HepG2 (cell line): ENCODE measurements around the gene SDC4. TPM values are rescaled to one million over a fixed set of nuclear protein-coding genes. Genes with fewer than 3 reads are reported as not detected.

Experiments
- CTCF ChIP-seq: sonication (generic); formaldehyde crosslinking; IDR thresholded peaks from 2 replicates; pipeline ENCODE4 v1.5.0; 2020; ENCODE audit warnings: mild to moderate bottlenecking, missing genetic modification reagents, moderate library complexity
- ELF4 ChIP-seq: sonication (generic); formaldehyde crosslinking; IDR thresholded peaks from 2 replicates; pipeline ENCODE4 v1.5.0; 2020; ENCODE audit warnings: missing genetic modification reagents, mild to moderate bottlenecking, moderate library complexity, borderline replicate concordance
- FOSL1 ChIP-seq: sonication (generic); formaldehyde crosslinking; IDR thresholded peaks from 2 replicates; pipeline ENCODE4 v1.9.0; 2021; ENCODE audit warnings: missing genetic modification reagents, borderline replicate concordance
- FOXM1 ChIP-seq: sonication (generic); formaldehyde crosslinking; IDR thresholded peaks from 2 replicates; pipeline ENCODE4 v1.5.0; 2020; ENCODE audit warnings: missing genetic modification reagents
- HES4 ChIP-seq: sonication (generic); formaldehyde crosslinking; IDR thresholded peaks from 2 replicates; pipeline ENCODE4 v1.9.0; 2021; ENCODE audit warnings: mild to moderate bottlenecking, missing genetic modification reagents, borderline replicate concordance
- KDM4B ChIP-seq: sonication (generic); formaldehyde crosslinking; IDR thresholded peaks from 2 replicates; pipeline ENCODE4 v1.4.0; 2020; ENCODE audit warnings: missing genetic modification reagents
- MYC ChIP-seq: sonication (generic); formaldehyde crosslinking; IDR thresholded peaks from 2 replicates; pipeline ENCODE4 v1.9.0; 2021; ENCODE audit warnings: missing genetic modification reagents, borderline replicate concordance
- NRL ChIP-seq: sonication (generic); formaldehyde crosslinking; IDR thresholded peaks from 2 replicates; pipeline ENCODE4 v1.5.0; 2020; ENCODE audit warnings: missing genetic modification reagents, mild to moderate bottlenecking, moderate library complexity, borderline replicate concordance
- ONECUT2 ChIP-seq: sonication (generic); formaldehyde crosslinking; IDR thresholded peaks from 2 replicates; pipeline ENCODE4 v1.4.0; 2020; ENCODE audit warnings: missing genetic modification reagents
- RAD21 ChIP-seq: fragments of 450-650 bp; formaldehyde crosslinking; IDR thresholded peaks from 2 replicates; pipeline ENCODE4 v1.5.0; 2020; ENCODE audit warnings: mild to moderate bottlenecking
- SMAD9 ChIP-seq: sonication (generic); formaldehyde crosslinking; IDR thresholded peaks from 2 replicates; pipeline ENCODE4 v1.5.1; 2020; ENCODE audit warnings: mild to moderate bottlenecking, missing genetic modification reagents
- SMYD3 ChIP-seq: sonication (generic); formaldehyde crosslinking; IDR thresholded peaks from 2 replicates; pipeline ENCODE4 v1.8.1; 2023; ENCODE audit warnings: mild to moderate bottlenecking, missing genetic modification reagents
- TOPORS ChIP-seq: sonication (generic); formaldehyde crosslinking; IDR thresholded peaks from 2 replicates; pipeline ENCODE4 v1.8.0; 2023; ENCODE audit warnings: mild to moderate bottlenecking, missing genetic modification reagents
- ZNF274 ChIP-seq: sonication (generic); formaldehyde crosslinking; IDR thresholded peaks from 2 replicates; pipeline ENCODE4 v1.5.1; 2020; ENCODE audit warnings: mild to moderate bottlenecking, missing genetic modification reagents
- ZNF574 ChIP-seq: sonication (generic); formaldehyde crosslinking; IDR thresholded peaks from 2 replicates; pipeline ENCODE4 v1.4.0; 2020; ENCODE audit warnings: missing genetic modification reagents
- ZNF607 ChIP-seq: sonication (generic); formaldehyde crosslinking; IDR thresholded peaks from 2 replicates; pipeline ENCODE4 v1.5.1; 2020; ENCODE audit warnings: missing genetic modification reagents, mild to moderate bottlenecking, borderline replicate concordance
- ZNF83 ChIP-seq: sonication (generic); formaldehyde crosslinking; IDR thresholded peaks from 2 replicates; pipeline ENCODE4 v1.4.0; 2020; ENCODE audit warnings: missing genetic modification reagents, mild to moderate bottlenecking, borderline replicate concordance
- polyA plus RNA-seq, 8 experiments: library from polyadenylated mRNA; depleted of rRNA in 3 of 8; stranded (reverse) in 7 of 8; unstranded in 1 of 8; fragments of >200 nt; fragmentation: Illumina TruSeq in 4 of 8; extraction: Trizol in 4 of 8; gene quantifications; 2 replicates each; pipeline versions ENCODE4 v1.2.1 to v1.2.3, GENCODE V29; 2011 to 2016; ENCODE audit warnings: low read depth in 4 of 8, missing spikeins in 1 of 8, mixed read lengths in 1 of 8; ENCODE audit not compliant: insufficient read depth in 1 of 8
- total RNA-seq, 5 experiments: library from RNA; depleted of rRNA; stranded (reverse); fragments of >200 nt; fragmentation: Illumina TruSeq; extraction: Trizol; gene quantifications; 2 replicates each; pipeline ENCODE4 v1.2.3, GENCODE V29; 2016; ENCODE audit warnings: low read depth in 1 of 5
- TF ChIP-seq, protein P1 (sequence below): sonication (generic); formaldehyde crosslinking; IDR thresholded peaks from 2 replicates; pipeline ENCODE4 v1.5.0; 2020; ENCODE audit warnings: mild to moderate bottlenecking, missing genetic modification reagents
- TF ChIP-seq, protein P2 (sequence below): sonication (generic); formaldehyde crosslinking; IDR thresholded peaks from 2 replicates; pipeline ENCODE4 v1.5.0; 2020; ENCODE audit warnings: mild to moderate bottlenecking, missing genetic modification reagents, borderline replicate concordance

The SDC4 gene
- total and polyA plus RNA-seq, 2 of the 13 experiments (the other 11 are each of a cell fraction or from before 2014, with no cell fraction given) = 49.0 to 65.1 TPM

DNA sequence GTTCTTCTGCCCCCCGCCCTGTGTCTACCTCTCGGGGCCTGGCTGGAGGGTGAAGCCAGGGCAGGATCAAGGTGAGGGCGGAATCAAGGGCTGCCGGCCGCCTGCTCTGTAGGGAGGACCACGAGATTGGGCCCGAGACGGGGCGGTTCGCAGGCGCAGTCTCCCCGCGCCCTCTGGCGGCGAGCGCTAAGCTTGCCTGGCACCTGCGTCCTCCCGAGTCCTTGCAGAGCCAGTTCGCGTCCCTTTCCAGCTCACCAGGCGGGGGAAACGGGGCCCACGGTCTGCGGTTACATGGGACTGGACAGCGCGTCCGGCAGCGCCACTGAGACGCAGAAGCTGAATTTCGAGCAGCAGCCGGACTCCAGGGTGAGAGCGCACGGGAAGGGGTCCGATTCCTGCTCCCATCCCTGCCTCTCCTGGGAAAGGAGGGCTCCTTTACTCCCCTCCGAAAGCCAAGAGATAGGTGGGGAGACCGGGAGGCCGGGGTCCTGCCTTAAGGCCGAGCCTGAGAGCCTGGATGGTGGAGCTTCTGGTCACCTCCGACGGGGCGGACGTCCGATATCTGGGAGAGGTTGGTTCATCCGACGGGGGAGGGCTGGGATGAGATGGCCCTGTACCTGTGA lies 36.5 kb downstream of the SDC4 start (continued):
- peak; percentile 57; the same call in 1 of the 2 replicates for TF ChIP-seq ZNF274
- no peak for TF ChIP-seq KDM4B (CRISPR knock-in tag)
- no peak for TF ChIP-seq HES4 (CRISPR knock-in tag)
- TF ChIP-seq ZNF607 = no peak
- no peak for TF ChIP-seq ONECUT2 (CRISPR knock-in tag)
- TF ChIP-seq, protein P1, sequence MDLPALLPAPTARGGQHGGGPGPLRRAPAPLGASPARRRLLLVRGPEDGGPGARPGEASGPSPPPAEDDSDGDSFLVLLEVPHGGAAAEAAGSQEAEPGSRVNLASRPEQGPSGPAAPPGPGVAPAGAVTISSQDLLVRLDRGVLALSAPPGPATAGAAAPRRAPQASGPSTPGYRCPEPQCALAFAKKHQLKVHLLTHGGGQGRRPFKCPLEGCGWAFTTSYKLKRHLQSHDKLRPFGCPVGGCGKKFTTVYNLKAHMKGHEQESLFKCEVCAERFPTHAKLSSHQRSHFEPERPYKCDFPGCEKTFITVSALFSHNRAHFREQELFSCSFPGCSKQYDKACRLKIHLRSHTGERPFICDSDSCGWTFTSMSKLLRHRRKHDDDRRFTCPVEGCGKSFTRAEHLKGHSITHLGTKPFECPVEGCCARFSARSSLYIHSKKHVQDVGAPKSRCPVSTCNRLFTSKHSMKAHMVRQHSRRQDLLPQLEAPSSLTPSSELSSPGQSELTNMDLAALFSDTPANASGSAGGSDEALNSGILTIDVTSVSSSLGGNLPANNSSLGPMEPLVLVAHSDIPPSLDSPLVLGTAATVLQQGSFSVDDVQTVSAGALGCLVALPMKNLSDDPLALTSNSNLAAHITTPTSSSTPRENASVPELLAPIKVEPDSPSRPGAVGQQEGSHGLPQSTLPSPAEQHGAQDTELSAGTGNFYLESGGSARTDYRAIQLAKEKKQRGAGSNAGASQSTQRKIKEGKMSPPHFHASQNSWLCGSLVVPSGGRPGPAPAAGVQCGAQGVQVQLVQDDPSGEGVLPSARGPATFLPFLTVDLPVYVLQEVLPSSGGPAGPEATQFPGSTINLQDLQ (CRISPR knock-in tag) = 0 out of 2 replicates have a peak, but pooled peaks have one; percentile 52
- no peak for TF ChIP-seq NRL
- no peak for TF ChIP-seq SMYD3
- TF ChIP-seq MYC = peak; percentile 25; the same call in 1 of the 2 replicates
- no peak; the same call in 1 of the 2 replicates for TF ChIP-seq ZNF83
- TF ChIP-seq RAD21 (CRISPR knock-in tag) = peak; percentile 75
- peak; percentile 16; the same call in 1 of the 2 replicates for TF ChIP-seq ZNF574 (CRISPR knock-in tag)
- TF ChIP-seq CTCF (CRISPR knock-in tag) = peak; percentile 94
- TF ChIP-seq ELF4 = no peak
- no peak for TF ChIP-seq SMAD9 (CRISPR knock-in tag)
- no peak for TF ChIP-seq FOXM1 (CRISPR knock-in tag)
- TF ChIP-seq, protein P2, sequence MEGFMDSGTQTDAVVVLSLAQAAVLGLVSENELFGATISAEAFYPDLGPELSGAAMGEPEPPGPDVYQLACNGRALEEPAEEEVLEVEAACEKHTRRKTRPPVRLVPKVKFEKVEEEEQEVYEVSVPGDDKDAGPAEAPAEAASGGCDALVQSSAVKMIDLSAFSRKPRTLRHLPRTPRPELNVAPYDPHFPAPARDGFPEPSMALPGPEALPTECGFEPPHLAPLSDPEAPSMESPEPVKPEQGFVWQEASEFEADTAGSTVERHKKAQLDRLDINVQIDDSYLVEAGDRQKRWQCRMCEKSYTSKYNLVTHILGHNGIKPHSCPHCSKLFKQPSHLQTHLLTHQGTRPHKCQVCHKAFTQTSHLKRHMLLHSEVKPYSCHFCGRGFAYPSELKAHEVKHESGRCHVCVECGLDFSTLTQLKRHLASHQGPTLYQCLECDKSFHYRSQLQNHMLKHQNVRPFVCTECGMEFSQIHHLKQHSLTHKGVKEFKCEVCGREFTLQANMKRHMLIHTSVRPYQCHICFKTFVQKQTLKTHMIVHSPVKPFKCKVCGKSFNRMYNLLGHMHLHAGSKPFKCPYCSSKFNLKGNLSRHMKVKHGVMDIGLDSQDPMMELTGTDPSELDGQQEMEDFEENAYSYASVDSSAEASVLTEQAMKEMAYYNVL = 0 out of 2 replicates have a peak, but pooled peaks have one; percentile 36
- TF ChIP-seq TOPORS = peak; percentile 49; the same call in 1 of the 2 replicates
- TF ChIP-seq FOSL1 (CRISPR knock-in tag) = no peak
